Right forelimb (tissue), 1 donor: ENCODE data around the gene GANC.
"Not testable (repeated sequence)": the region's sequence is repeated elsewhere in the genome, so short reads cannot be mapped to it uniquely, and the experiment has no call there.

ENCODE experiments used
- DNase-seq: peaks from one replicate; pipeline ENCODE4 v3.0.0-alpha.2; 2018

Gene GANC, protein sequence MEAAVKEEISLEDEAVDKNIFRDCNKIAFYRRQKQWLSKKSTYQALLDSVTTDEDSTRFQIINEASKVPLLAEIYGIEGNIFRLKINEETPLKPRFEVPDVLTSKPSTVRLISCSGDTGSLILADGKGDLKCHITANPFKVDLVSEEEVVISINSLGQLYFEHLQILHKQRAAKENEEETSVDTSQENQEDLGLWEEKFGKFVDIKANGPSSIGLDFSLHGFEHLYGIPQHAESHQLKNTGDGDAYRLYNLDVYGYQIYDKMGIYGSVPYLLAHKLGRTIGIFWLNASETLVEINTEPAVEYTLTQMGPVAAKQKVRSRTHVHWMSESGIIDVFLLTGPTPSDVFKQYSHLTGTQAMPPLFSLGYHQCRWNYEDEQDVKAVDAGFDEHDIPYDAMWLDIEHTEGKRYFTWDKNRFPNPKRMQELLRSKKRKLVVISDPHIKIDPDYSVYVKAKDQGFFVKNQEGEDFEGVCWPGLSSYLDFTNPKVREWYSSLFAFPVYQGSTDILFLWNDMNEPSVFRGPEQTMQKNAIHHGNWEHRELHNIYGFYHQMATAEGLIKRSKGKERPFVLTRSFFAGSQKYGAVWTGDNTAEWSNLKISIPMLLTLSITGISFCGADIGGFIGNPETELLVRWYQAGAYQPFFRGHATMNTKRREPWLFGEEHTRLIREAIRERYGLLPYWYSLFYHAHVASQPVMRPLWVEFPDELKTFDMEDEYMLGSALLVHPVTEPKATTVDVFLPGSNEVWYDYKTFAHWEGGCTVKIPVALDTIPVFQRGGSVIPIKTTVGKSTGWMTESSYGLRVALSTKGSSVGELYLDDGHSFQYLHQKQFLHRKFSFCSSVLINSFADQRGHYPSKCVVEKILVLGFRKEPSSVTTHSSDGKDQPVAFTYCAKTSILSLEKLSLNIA (N-terminal part only)

DNA sequence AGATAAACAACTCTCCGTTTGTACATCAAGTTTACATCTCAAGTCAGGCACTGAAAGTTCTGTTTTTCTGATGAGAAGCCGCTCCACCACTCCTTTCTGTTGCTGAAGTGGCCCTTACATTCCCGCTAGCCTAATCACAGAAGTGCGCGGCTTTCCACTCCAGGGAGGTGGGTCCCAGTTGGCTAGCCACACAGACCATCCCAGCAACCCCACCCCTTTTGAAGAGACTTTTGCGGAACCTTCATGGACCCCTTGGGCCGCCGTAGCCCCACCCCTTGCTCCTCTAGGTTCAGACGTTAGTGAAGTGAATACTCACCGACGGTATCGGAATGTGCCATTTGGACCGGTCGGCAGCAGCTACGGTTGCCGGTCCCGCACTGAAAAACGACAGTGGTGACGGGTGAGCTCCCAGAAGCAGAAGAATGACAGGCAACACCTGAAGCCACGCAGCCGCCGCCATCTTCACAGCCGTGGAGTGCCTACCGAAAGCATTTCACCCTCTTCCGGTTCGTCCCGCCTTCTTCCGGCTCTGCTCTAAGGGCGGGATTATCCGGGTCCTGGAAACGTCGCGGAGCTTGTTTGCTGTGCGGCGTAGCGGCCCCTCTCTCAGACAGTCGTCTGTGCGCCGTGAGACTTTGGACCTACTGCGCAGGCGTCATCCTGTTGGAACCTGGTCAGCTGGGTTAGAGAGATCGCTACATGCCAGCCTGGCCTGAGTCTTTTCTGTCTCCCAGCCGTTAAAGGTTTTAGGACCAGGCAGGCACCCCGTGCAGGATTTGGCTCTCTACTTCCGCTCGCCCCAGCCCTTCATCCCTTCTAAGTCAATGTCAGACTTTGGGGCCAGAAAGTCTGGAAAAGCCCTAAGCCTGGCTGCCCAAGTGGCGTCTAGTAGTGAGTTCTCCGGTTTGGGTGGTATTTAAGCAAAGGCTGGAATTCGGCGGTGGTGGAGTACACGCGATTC, at the start of gene GANC, which contains the start of gene TMEM87A:
GANC (plus strand) TSS at position 263 of the 961 bp plus-strand sequence. CDS start 1,281 bp downstream, outside the sequence.
TMEM87A (minus strand) TSS at position 495 of the 961 bp plus-strand sequence; CDS start at position 460, 35 bp downstream.
- peak; percentile 97 for DNase-seq

DNA sequence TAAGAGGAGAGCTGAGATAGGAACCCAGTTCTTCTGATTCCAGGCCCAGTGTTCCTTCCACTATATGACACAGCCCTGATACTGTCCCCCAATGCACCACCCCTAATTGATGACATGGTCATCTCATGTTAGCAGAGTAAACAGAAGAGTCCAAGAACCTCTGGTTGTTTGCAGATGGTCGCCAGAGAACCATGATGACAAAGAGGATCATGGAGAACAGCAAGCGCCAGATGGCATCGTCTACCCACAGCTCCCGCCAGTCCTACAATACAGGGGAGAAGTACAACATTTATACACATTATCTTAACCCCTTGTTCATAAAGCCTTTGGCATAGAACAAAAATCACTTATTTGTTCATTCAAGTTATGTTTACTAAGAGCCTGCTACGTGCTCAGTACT, 46.4 kb upstream of the GANC start:
- DNase-seq, result no peak

DNA sequence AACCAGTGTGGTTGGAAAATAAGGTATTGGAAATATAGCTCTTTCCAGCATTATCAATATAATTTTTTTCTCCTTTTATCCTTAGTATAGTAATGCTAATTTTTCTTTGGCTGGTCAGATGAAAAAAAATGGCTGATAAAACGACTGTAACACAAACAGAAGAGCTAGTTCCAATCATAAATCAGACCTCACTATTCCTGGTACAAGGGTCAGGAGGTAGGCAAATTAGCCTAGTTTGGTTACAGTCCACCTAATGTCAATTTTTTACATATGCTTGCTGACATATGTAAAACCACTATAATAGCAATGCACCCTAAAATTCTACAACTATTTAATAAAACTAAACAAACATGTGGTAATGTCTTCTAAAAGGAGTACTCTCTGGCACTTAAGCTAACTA, 45.0 kb upstream of the GANC start:
- DNase-seq, result no peak

DNA sequence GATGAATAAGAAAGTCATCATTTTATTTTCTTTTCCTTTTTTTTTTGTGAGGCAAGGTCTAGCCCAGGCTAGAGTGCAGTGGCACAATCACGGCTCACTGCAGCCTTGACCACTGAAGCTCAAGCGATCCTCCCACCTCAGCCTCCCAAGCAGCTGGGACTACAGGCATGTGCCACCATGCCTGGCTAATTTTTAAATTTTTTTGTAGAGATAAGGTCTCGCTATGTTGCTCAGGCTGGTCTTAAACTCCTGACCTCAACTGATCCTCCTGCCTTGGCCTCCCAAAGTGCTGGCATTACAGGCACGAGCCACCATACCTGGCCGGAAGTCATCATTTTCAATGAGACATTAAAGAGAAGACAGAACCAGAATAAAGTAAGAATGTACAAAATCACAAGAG, 44.0 kb upstream of the GANC start:
- DNase-seq, result not testable (repeated sequence)

DNA sequence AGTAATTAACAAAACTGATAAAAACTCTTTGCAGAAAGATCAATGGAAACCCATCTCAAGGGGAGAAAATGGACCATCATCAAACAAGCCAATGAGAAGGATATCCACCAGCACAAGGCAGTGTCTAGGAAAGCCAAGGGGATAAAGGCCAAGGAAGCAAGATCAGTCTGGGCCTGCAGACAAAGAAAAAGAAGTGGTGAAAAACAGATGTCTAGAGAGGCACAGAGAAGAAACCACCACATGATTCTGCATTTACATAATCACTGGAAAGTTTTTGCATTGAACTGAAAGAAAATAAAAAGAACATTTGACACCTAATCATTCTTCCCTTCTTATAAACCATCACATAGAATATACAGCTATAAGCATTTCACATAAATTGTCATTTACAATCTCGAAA, 41.9 kb upstream of the GANC start:
- no peak for DNase-seq

DNA sequence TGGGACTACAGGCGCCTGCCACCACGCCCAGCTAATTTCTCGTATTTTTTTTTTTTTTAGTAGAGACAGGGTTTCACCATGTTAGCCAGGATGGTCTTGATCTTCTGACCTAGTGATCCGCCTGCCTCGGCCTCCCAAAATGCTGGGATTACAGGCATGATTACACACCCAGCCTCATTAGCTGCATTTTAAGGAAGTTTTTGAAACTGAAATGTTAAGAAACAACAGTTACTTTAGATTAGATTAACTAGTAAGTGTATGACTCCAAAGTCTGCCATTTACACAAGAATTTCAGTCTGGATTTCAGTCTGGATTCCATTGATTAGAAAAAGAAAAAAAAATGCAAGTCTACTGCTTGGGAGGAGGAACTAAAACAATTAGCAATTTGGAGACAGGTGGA, 40.4 kb upstream of the GANC start:
- DNase-seq, result no peak

DNA sequence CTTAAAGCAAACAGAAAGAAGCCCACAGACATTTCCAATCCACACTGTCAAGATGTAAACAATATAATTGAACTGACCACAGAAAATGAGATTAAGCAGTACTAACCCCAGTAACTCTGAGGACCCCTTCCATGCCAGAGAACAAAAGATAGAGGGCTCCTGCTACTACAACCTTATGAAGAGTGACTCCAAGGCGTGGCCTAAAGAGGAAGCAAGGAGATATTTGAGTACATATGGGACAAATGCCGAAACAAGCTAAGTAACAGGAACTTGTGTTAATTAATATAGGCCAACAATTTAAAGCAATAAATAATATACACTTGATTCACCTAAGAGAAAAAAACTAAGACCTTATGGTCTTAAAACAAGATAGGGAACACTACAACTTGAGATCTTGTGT, 39.9 kb upstream of the GANC start:
- no peak for DNase-seq

DNA sequence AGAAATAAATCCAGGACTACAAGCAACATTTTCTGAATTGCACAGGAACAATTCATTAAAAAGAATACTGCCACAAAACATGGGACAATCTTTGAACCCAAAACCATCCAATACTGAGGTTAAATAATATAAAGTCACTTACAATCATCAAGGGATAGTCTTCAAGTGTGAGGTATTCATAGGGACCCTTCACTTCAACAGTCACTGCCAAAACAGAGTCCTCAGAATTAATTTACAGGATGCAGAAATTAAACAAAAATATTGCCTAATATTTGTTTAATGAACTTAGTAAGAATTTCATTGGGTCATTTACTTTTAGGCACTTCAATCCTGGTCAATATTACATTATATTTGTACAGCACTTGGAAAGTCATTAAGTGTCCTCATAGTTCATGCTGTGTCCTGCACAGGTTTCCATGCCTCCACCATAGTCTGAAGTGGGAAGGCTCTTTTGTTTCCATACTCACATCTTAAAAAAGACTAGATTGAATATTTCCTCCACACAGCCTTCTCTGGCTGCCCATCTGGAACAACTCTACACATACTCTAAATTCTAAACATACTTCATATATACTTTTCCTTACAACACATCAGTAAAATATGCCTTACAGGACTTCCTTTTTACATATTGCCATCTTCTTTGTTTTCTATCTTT, 33.3 kb upstream of the GANC start:
- no peak for DNase-seq

DNA sequence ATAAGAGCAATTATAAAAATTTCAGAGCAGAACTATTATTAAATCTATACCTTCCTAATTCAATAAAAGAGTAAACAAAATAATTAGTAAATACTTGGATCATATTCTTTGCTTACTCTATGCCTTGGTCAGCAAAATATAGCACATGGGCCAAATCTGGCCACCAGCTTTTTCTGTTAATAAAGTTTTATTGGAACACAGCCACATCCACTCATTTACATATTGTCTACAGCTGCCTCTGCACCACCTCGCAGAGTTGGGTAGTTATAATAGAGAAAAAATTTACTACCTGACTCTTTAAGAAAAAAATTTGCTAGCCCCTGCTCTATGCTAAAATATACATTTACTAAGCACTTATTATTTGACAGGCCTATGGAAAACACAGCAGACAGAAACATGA, 32.2 kb upstream of the GANC start:
- DNase-seq, result no peak

DNA sequence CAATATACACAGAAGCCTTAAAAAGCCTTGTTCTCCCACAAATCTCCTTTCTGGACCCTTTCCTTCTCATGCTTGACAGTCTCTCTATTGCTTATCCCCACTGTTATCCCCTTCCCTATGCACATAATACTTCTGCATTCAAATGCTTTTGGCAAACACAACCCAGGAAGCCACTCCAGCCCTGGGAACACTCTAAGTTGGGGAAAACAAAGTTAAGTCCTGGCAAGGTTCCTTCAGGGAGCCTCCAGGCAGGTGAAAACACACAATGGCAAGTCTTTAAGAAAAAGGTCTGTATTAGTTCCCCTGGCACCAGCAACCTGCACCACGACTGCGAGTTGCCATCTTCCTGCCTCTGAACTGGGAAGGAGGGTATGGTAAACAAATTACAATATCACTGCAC, 19.7 kb upstream of the GANC start:
- no peak for DNase-seq

DNA sequence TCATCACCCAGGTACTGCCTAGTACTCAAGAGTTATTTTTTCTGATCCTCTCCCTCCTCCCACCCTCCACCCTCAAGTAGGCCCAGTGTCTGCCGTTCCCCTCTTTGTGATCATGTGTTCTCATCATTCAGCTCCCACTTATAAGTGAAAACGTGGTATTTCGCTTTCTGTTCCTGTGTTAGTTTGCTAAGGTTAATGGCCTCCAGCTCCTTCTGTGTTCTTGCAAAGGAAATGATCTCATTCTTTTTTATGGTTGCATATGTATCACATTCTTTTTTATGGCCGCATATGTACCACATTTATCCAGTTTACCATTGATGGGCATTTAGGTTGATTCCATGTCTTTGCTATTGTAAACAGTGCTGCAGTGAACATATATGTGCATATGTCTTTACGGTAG, 8.2 kb upstream of the GANC start:
- DNase-seq, result no peak

DNA sequence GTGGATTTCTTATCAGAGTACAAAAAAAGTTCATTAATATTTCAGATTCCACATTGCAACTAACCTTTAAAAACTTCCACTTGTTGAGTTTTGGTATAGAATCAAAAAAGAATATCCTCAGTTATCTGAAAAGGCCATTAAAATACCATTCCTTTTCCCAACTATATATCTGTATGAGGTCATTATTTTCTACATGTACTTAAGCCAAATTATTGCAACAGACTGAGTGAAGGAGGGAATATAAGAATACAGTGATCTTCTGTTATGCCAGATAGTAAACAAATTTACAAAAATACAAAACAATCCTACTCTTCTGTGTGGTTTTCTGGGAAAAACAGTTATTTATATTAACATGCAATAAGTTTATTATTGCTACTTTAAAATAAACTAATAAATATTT, 5.7 kb upstream of the GANC start:
- DNase-seq, result no peak

DNA sequence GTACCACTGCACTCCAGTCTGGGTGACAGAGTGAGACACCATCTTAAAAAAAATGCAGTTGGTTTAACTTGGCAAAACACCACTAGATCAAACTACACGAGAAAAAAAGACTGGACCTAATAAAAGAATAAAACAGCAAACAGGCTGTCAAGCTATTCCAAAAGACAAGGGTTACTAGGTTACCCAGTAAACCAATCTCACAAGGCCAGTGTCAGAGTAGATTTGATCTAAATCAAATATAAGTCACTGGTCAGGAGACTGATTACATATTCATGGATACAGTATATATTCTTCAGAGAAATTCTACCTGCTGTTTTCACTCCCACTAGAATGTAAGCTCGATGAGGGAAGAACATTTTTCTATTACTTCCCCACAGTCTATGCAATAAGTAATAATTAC, 2.5 kb upstream of the GANC start:
- no peak for DNase-seq

DNA sequence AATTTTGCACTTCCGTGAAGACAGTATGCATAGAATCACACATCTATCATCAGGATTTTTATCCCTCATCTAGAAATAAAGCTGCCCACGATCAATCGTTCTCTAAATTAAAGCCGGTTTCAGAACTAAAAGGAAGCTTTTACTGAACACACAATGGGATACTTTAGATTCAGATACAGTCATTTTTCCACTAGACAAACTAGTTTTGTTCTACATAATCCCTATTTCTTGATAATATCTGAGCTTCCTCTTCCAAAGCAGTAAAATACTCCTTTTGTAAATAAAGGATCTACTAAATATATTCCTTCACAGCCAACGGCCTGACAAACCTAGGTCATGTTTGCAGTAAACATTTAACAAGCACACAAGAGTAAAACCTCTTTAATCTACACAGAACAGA, 2.0 kb upstream of the GANC start:
- DNase-seq, result no peak

DNA sequence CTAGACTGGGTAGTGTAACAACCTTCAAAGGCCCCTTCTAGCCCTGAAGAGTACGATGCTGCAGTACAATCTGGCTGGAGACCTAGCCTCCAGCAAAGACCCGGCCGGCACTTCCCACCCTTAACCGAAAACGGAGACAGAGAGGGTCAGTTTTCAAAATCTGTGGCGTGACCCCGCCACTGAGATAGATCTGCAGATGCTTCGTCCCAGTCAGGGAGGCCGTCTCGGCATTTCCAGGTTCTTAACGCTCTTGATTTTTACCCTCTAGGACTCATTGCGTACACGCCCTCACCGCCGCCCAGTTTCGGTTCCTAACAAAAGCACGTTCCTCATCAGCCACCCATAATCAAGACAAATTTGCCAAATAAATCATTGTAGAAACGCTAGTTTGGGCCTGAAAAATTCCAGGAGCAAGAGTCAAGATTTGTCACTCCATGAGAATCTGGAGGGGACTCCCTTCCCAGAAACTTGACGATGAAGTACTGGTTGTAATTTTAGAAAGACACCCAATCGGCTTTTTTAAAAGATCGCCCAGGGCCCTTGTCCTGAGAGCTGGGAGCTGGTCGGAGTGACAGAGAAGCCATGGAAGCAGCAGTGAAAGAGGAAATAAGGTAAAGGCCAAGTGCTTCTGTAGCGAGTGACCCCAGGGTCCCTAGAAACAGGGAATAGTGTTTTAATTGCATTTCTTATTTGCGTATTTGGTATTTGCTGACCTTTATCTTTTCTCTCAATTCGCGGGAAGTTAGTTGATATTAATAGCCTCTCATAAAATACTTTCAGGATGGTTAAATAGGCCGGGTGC, 1.1 kb downstream of the GANC start:
- DNase-seq, result peak; percentile 77

DNA sequence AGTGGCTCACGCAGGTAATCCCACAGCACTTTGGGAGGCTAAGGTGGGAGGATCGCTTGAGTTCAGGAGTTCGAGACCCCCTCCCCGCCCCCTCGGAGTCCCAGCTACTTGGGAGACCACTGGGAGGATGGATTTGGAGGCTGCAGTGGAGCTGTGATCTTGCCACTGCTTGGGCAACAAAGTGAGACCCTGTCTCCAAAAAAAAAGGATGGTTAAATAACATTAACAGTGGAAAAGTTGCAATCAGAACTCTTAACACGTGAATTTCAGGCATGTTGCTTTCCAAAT, 1.6 kb downstream of the GANC start:
- DNase-seq, result no peak

DNA sequence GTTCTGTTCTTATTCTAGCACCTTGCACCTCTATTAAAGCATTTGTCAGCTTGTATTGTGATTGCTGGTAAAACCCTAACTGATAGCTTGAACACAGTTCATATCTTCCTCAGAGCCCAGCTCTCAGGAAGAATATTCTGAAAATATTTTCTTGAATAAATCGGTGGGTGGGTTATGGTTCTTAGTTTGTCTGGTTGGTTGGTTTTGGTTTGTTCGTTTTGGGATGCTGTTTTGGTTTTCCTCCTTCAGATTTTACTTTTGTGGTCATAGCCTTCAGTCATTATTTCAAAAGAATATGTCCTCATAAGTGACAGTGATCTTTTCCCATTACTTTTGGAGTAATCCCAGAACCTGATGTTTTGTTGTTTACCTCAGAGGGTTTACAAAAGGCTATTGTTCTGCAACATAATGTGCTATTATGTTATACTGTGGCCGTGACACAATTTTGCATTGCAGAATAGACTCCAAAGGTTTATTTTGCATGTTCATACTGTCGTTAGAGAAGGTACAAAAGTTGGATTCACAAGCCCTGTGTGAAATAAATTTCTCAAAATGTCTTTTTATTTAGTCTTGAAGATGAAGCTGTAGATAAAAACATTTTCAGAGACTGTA, 2.9 kb downstream of the GANC start:
- DNase-seq, result no peak

DNA sequence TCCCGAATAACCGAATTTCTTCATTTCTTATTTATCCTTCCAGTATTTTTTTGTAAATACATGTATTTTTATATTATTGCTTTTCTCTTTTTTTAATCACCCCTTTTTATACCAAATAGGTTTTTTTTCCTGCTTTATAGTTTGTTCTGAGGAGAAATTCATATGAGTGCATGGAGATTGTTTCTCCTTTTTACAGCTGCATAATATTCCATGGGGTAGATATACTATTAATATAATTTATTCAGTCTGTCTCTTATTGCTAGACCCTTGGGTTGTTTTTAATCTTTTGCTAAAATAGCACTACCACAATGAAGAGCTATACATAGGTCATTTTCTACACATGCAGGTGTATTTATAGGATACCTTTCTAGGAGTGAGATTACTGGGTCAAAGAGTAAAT, 3.8 kb downstream of the GANC start:
- DNase-seq, result no peak

DNA sequence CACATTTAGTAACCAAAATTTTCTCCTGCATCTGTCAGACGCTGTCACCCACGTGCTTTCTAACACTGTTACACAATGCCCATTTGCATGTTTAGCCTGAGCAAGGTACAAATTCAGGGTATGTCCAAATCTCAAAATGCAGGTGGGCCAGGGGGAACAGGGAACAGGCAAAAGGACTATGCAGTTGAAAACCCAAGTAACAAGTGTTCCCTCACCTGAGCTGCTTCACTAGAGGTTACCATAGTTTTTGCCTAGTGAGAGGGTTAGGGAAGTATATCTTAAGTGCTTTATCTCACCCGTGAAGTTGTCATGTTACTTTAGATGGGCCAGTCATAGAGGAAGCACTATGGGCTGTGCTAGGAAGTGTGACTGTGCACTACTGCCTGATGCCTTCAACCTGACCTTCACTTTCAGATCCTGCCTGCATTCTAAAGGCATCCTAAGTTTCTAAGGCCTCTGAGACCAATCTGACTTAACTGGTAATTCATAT, 6.3 kb downstream of the GANC start:
- no peak for DNase-seq

DNA sequence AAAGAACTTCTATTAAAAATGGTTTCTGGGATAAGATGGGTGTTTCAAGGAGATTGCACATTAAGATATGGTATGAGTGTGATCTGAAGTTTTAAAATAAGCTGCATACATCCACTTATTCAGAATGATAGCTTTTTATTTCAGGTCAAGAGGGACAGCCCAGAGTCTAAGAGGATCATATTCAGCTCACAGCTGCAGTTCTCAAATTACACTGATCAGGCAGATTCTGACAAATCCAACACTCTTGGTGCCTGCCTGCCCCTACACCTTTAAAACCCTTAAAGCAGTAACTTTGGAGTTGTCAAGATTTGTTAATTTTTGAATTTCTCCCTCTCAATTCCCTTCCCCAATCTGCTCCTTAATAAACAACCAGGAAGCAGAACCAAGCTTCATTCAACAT, 9.3 kb downstream of the GANC start:
- DNase-seq, result no peak

DNA sequence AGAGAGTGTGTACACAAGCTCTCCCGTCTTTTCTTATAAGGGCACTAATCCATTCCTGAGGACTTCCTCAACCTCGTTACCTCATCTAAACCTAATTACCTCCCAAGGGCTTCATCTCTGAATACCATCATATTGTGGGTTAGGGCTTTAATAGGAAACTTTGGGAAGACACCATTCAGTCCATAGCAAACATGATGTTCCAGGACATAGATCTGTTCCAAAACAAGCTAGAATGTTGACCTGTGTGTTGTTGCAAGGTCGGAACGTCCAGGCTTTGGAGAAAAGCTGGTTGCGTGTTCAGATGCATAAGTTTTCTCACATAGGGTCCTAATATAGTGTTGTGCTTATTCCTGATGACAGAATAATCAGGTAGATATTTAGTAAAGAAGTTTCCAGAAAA, 9.9 kb downstream of the GANC start:
- DNase-seq, result no peak
